Lower lobe of right lung (tissue), 2 donors: ENCODE measurements around the gene ETV6. TPM values are rescaled to one million over a fixed set of nuclear protein-coding genes. Genes with fewer than 3 reads are reported as not detected.
A peak's percentile ranks its signal among the peaks of the same experiment; 100 is the strongest.

Experiments
- ATAC-seq, 2 donors: fragments of 200-7000 bp; cut with Tn5 transposase; one replicate each; pipeline ENCODE4 v1.9.1; 2020 to 2022; ENCODE audit warnings: mild to moderate bottlenecking in 2 of 2, moderate library complexity in 2 of 2
- DNase-seq: peaks from one replicate; pipeline ENCODE4 v3.0.0-alpha.2; 2020
- H3K27ac ChIP-seq: fragments of 200-600 bp; one replicate; pipeline ENCODE4 v1.8.0; 2022
- H3K27me3 ChIP-seq: fragments of 200-600 bp; one replicate; pipeline ENCODE4 v1.8.0; 2022; ENCODE audit warnings: low read depth
- H3K36me3 ChIP-seq: fragments of 200-600 bp; one replicate; pipeline ENCODE4 v1.8.0; 2022; ENCODE audit warnings: mild to moderate bottlenecking
- H3K4me1 ChIP-seq: fragments of 200-600 bp; one replicate; pipeline ENCODE4 v1.8.0; 2022
- H3K4me3 ChIP-seq: fragments of 200-600 bp; one replicate; pipeline ENCODE4 v1.8.0; 2022; ENCODE audit warnings: mild to moderate bottlenecking
- H3K9me3 ChIP-seq: fragments of 200-600 bp; one replicate; pipeline ENCODE4 v1.8.0; 2022
- CTCF ChIP-seq: fragments of 200-600 bp; IDR thresholded peaks from one replicate; pipeline ENCODE4 v1.8.0; 2022; ENCODE audit warnings: antibody characterized with exemption, mild to moderate bottlenecking
- intact Hi-C: fragments of 100-400 bp; cut with DNase I; formaldehyde crosslinking; loops from one replicate; pipeline ENCODE4 v1.11.0; 2022
- total RNA-seq: library from RNA; stranded (reverse); fragmentation: NEBNext Ultra II Directional; extraction: Animal tissue kit (Norgen Biotek cat#: 25700); gene quantifications from one replicate; pipeline ENCODE4 v1.2.1, GENCODE V29; 2021
- donor health status: DM: no; HTN: yes; CAD: no; lungs with severe emphysema.

Gene ETV6
- total RNA-seq, 1 donor from 2014 or later = 48.4 TPM

- Histone ChIP-seq H3K4me3 (peak overlapping the region; percentile 82), H3K9me3 (no peaks in the 10 kb centered on the region), H3K36me3 (no peaks in the 10 kb centered on the region), H3K4me1 (peaks cover 61% of the 10 kb centered on the region), H3K27me3 (no peaks in the 10 kb centered on the region), H3K27ac (peak overlapping the region; percentile 96)
- peak in 1 of 2 donors; percentile 28 for ATAC-seq
- peak; percentile 63 for DNase-seq
- intact Hi-C loops = no loop called here
- no peak for TF ChIP-seq CTCF
Observed at GRCh38 chr12:11652351-11653040, 3.0 kb downstream of the ETV6 start.

DNA sequence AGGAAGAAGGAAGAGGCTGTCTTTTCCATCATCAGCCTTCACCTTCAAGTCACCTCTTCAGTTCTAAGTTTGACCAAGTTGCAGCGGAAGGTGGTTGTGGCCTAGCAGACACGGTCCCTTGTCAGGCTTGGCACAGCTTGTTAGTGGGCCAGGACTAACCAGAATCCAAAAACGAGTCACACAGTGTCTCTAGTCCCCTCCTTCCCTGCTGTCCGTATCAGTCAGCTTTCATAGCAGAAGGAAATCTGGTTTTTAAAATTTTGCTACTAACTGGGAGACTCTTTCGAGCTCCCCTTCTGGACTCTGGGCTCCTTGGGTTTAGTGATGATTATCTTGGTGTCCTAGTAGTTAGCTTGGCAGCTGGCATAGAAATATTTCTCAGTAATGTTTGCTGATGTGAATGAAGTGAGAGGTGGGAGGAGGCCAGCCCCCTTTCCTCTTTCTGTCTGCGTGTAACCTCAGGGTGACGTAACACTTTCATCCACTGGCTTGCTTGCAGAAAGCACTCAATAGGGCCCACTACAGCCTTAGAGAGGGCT lies 3.8 kb downstream of the ETV6 start:
- DNase-seq = no peak
- no peak for ATAC-seq
- Histone ChIP-seq H3K9me3 (no peaks in the 10 kb centered on the region), H3K4me3 (peak overlapping the region; percentile 82), H3K27ac (peak overlapping the region; percentile 96), H3K27me3 (no peaks in the 10 kb centered on the region), H3K36me3 (no peaks in the 10 kb centered on the region), H3K4me1 (peaks cover 65% of the 10 kb centered on the region)
- intact Hi-C loops = no loop called here
- no peak for TF ChIP-seq CTCF

GRCh38 chr12:11654338-11654737 lies 4.9 kb downstream of the ETV6 start:
- Histone ChIP-seq H3K27me3 (no peaks in the 10 kb centered on the region), H3K9me3 (no peaks in the 10 kb centered on the region), H3K27ac (no peak overlapping the region), H3K4me1 (peaks cover 72% of the 10 kb centered on the region), H3K4me3 (no peak overlapping the region), H3K36me3 (no peaks in the 10 kb centered on the region)
- ATAC-seq (no peak), DNase-seq (no peak)
- no peak for TF ChIP-seq CTCF
- intact Hi-C loops = no loop called here

GRCh38 chr12:11654802-11655201 lies 5.3 kb downstream of the ETV6 start:
- Histone ChIP-seq H3K4me1 (peaks cover 77% of the 10 kb centered on the region), H3K27me3 (no peaks in the 10 kb centered on the region), H3K27ac (no peak overlapping the region), H3K36me3 (no peaks in the 10 kb centered on the region), H3K9me3 (no peaks in the 10 kb centered on the region), H3K4me3 (no peak overlapping the region)
- TF ChIP-seq CTCF = no peak
- no peak for ATAC-seq
- DNase-seq = no peak
- intact Hi-C loops = no loop called here

GRCh38 chr12:11655842-11656241 lies 6.4 kb downstream of the ETV6 start:
- Histone ChIP-seq H3K27ac (no peak overlapping the region), H3K36me3 (peaks cover under 1% of the 10 kb centered on the region), H3K4me1 (peaks cover 81% of the 10 kb centered on the region), H3K9me3 (no peaks in the 10 kb centered on the region), H3K4me3 (no peak overlapping the region), H3K27me3 (no peaks in the 10 kb centered on the region)
- TF ChIP-seq CTCF = no peak
- DNase-seq (no peak), ATAC-seq (no peak)
- intact Hi-C loops = no loop called here
